ENCODE data around the gene FSD1L.

The FSD1L gene

DNA sequence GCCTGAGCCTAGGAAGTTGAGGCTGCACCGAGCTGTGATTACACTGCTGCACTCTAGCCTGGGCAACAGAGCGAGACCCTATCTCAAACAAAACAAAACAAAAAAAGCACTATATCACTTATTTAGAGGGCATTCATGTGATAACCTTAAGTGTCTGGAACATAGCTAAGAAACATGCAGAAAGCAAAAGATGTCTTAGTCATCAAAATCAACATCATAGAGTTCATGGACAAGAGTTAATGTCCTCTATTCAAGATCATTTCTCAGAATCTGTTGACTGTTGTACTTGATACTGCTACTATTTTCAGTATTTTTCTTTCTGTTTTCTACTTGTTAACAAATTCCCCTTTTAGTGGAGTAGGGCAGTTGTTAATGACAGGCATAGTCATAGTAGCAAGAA is 25.4 kb downstream of the FSD1L start:
- Histone ChIP-seq H2AFZ (ENCODE audit: low read depth, low read length) (no peak overlapping the region), H3K27ac (ENCODE audit: low read length) (no peak overlapping the region), H3K79me2 (ENCODE audit: low read length) (no peaks in the 10 kb centered on the region), H3K9me3 (ENCODE audit: insufficient read depth, low read length) (no peaks in the 10 kb centered on the region), H3K4me2 (ENCODE audit: low read length) (no peak overlapping the region), H4K20me1 (ENCODE audit: insufficient read depth, low read length) (no peaks in the 10 kb centered on the region), H3K27me3 (ENCODE audit: low read depth, low read length) (no peaks in the 10 kb centered on the region), H3K36me3 (replicated peaks; ENCODE audit: low read depth, low read length) (peaks cover 19% of the 10 kb centered on the region), H3K4me3 (ENCODE audit: low read length) (no peak overlapping the region), H3K4me1 (ENCODE audit: low read length) (peaks cover 11% of the 10 kb centered on the region), H3K9ac (ENCODE audit: low read length) (no peak overlapping the region)
- TF ChIP-seq, protein P1, sequence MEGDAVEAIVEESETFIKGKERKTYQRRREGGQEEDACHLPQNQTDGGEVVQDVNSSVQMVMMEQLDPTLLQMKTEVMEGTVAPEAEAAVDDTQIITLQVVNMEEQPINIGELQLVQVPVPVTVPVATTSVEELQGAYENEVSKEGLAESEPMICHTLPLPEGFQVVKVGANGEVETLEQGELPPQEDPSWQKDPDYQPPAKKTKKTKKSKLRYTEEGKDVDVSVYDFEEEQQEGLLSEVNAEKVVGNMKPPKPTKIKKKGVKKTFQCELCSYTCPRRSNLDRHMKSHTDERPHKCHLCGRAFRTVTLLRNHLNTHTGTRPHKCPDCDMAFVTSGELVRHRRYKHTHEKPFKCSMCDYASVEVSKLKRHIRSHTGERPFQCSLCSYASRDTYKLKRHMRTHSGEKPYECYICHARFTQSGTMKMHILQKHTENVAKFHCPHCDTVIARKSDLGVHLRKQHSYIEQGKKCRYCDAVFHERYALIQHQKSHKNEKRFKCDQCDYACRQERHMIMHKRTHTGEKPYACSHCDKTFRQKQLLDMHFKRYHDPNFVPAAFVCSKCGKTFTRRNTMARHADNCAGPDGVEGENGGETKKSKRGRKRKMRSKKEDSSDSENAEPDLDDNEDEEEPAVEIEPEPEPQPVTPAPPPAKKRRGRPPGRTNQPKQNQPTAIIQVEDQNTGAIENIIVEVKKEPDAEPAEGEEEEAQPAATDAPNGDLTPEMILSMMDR (IDR thresholded peaks at IDR 0.05; ENCODE audit: low read depth, low read length): no peak
- TF ChIP-seq EZH2phosphoT487 (IDR thresholded peaks at IDR 0.05; ENCODE audit: low read depth): no peak

DNA sequence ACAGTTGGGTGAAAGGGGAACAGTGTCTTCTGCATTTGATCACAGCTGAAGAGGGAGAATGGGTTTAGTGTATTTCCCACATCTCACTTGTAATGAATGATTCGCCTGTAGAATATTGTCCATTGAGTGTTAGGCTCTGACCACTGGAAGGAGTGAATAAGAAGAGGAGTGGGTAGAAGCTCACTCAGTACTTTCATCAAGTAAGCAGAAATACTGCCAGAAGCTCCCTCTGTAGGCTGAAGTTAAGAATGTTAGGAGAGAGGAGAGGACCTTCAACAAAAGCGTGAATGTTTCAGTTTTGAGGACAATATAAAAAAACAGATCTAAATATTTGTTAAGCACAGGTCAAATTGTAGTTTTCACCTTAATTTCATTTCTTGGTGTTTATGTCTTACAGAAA is 27.5 kb downstream of the FSD1L start:
- H3K9me3 ChIP-seq (ENCODE audit: insufficient read depth, low read length): no peaks in the 10 kb centered on the region
- no peak overlapping the region for H3K4me3 ChIP-seq (ENCODE audit: low read length)
- no peak overlapping the region for H3K27ac ChIP-seq (ENCODE audit: low read length)
- no peaks in the 10 kb centered on the region for H4K20me1 ChIP-seq (ENCODE audit: insufficient read depth, low read length)
- no peak overlapping the region for H3K4me2 ChIP-seq (ENCODE audit: low read length)
- no peaks in the 10 kb centered on the region for H3K27me3 ChIP-seq (ENCODE audit: low read depth, low read length)
- no peaks in the 10 kb centered on the region for H3K79me2 ChIP-seq (ENCODE audit: low read length)
- H3K9ac ChIP-seq (ENCODE audit: low read length): no peak overlapping the region
- TF ChIP-seq EZH2phosphoT487 (IDR thresholded peaks at IDR 0.05; ENCODE audit: low read depth): no peak
- TF ChIP-seq, protein P1 (IDR thresholded peaks at IDR 0.05; ENCODE audit: low read depth, low read length): peak; percentile 36; the same call in 1 of the 2 replicates
- peaks cover 5% of the 10 kb centered on the region for H3K36me3 ChIP-seq (replicated peaks; ENCODE audit: low read depth, low read length)
- peaks cover 11% of the 10 kb centered on the region for H3K4me1 ChIP-seq (ENCODE audit: low read length)
- no peak overlapping the region for H2AFZ ChIP-seq (ENCODE audit: low read depth, low read length)

DNA sequence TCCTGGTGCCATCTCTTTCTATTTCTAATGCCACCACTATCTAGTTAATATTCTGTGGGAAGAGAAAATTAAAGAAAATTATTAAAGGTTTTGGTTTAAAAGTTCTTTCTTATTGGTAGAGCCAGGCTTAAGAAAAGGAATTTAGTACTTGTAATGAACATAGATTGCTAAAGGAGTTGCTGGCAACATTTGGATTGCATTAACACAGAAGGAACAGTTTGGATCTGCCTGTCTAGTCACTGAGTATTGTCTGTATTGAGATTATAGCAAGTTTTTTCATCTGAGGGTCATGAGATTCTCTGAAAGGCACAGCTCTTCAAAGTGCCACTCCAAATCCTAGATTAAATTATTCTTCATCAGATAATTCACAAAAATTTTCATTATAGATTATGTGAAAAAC is 32.0 kb downstream of the FSD1L start:
- Histone ChIP-seq H3K79me2 (ENCODE audit: low read length) (no peaks in the 10 kb centered on the region), H3K27ac (ENCODE audit: low read length) (no peak overlapping the region), H3K36me3 (replicated peaks; ENCODE audit: low read depth, low read length) (no peaks in the 10 kb centered on the region), H3K4me1 (ENCODE audit: low read length) (peaks cover 33% of the 10 kb centered on the region), H3K4me2 (ENCODE audit: low read length) (no peak overlapping the region), H4K20me1 (ENCODE audit: insufficient read depth, low read length) (no peaks in the 10 kb centered on the region), H2AFZ (ENCODE audit: low read depth, low read length) (no peak overlapping the region), H3K27me3 (ENCODE audit: low read depth, low read length) (no peaks in the 10 kb centered on the region), H3K4me3 (ENCODE audit: low read length) (no peak overlapping the region), H3K9ac (ENCODE audit: low read length) (no peak overlapping the region), H3K9me3 (ENCODE audit: insufficient read depth, low read length) (no peaks in the 10 kb centered on the region)
- TF ChIP-seq, protein P1 (IDR thresholded peaks at IDR 0.05; ENCODE audit: low read depth, low read length): no peak
- no peak for TF ChIP-seq EZH2phosphoT487 (IDR thresholded peaks at IDR 0.05; ENCODE audit: low read depth)

DNA sequence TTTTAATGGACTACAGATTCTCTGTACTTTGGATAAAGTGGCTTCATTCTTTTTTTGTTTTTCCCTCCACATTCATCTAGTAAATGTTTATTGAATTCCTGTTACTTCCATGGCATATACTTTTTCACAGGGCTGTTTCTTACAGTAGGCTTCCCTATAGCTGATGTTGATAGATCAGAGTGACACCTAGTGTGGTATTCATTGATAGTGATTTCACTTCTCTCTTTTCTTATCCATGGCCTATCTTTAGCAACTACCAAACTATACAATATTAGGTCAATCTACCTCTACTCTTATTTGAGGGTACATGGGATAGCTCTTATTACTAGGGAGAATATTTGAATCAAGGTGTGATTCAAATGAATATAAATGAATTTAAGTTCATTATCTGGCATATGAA is 35.8 kb downstream of the FSD1L start:
- Histone ChIP-seq H3K9ac (ENCODE audit: low read length) (no peak overlapping the region), H3K36me3 (replicated peaks; ENCODE audit: low read depth, low read length) (peaks cover 6% of the 10 kb centered on the region), H3K9me3 (ENCODE audit: insufficient read depth, low read length) (no peaks in the 10 kb centered on the region), H2AFZ (ENCODE audit: low read depth, low read length) (no peak overlapping the region), H3K27ac (ENCODE audit: low read length) (no peak overlapping the region), H4K20me1 (ENCODE audit: insufficient read depth, low read length) (no peaks in the 10 kb centered on the region), H3K4me3 (ENCODE audit: low read length) (no peak overlapping the region), H3K4me1 (ENCODE audit: low read length) (peaks cover 21% of the 10 kb centered on the region), H3K4me2 (ENCODE audit: low read length) (no peak overlapping the region), H3K27me3 (ENCODE audit: low read depth, low read length) (no peaks in the 10 kb centered on the region), H3K79me2 (ENCODE audit: low read length) (no peaks in the 10 kb centered on the region)
- TF ChIP-seq, protein P1 (IDR thresholded peaks at IDR 0.05; ENCODE audit: low read depth, low read length): peak; percentile 42
- TF ChIP-seq EZH2phosphoT487 (IDR thresholded peaks at IDR 0.05; ENCODE audit: low read depth): no peak

Data from OCI-LY3 (cell line).